HG02642 (cell line): ENCODE results near the gene ZSCAN25.
A peak's percentile ranks its signal among the peaks of the same experiment; 100 is the strongest.
"Not testable (repeated sequence)": the region's sequence is repeated elsewhere in the genome, so short reads cannot be mapped to it uniquely, and the experiment has no call there.

Source experiments
- ATAC-seq: cut with Tn5 transposase; IDR thresholded peaks from one replicate; pipeline ENCODE4 v1.9.1; 2021; ENCODE audit warnings: mild to moderate bottlenecking; ENCODE audit not compliant: unreplicated experiment, poor library complexity

Gene ZSCAN25

GRCh38 chr7:99616359-99617191, at the start of gene ZSCAN25:
Gene ZSCAN25, plus strand, starts transcription at chr7:99616946. Its CDS starts 2,661 bp downstream, at chr7:99619607.
- ATAC-seq: peak; percentile 95

- ATAC-seq: not testable (repeated sequence)
Measured at GRCh38 chr7:99568770-99569169, 48.0 kb upstream of the ZSCAN25 start.

- no peak for ATAC-seq
Measured at GRCh38 chr7:99571768-99572167, 45.0 kb upstream of the ZSCAN25 start.

- no peak for ATAC-seq
Measured at GRCh38 chr7:99573257-99573656, 43.5 kb upstream of the ZSCAN25 start.

- ATAC-seq: no peak
Measured at GRCh38 chr7:99576251-99576650, 40.5 kb upstream of the ZSCAN25 start.

DNA sequence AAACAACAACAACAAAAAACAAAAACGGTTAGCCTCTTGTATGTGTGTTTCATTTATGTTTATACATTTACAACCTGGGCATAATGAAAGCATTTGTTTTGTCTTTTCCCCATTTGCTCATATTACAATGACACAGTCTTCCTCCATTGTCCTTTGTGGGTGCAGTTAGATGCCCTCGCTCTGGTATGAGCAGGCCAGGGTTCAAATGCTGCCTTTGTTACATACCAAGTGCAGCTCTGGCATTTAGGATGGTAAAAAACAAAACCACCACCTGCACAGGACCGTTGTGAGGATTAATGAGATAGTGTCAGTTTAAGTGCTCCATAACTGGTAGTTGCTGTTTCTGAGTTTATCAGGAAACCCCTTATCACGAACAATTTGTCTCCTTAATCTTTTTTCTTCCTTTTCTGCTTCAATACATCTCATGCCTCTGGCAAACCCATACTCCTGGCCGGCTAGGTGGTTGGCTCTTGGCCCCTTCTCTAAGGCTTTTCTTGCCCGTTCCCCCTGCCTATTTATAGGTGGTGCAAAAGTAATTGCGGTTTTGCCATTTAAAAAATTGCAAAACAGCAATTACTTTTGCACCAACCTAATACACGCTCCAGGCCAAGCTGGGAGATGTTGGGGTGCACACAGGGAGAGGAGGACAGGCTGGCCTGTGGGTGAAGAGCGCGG, 37.3 kb upstream of the ZSCAN25 start:
- ATAC-seq: no peak

GRCh38 chr7:99579956-99580777, 36.6 kb upstream of the ZSCAN25 start:
- no peak for ATAC-seq

DNA sequence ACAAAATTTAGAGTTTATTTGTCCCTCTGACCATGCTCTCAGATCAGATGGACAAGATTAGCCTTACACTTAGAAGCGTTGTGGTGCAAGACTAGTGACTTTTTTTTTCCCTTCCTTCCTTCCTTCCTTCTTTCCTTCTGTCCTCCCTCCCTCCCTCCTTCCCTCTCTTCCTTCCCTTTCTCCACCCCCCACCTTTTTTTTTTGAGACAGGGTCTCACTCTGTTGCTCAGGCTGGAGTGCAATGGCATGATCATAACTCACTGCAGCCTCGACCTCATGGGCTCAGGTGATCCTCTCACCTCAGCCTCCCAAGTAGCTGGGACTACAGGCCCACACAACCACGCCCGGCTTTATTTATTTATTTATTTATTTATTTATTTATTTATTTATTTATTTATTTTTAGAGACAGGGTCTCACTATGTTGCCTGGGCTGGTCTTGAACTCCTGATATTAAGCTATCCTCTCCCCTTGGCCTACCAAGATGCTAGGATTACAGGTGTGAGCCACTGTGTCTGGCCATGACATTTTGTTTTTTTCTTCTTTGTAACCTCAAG, 35.9 kb upstream of the ZSCAN25 start:
- not testable (repeated sequence) for ATAC-seq

GRCh38 chr7:99588868-99589267, 27.9 kb upstream of the ZSCAN25 start:
- no peak for ATAC-seq

DNA sequence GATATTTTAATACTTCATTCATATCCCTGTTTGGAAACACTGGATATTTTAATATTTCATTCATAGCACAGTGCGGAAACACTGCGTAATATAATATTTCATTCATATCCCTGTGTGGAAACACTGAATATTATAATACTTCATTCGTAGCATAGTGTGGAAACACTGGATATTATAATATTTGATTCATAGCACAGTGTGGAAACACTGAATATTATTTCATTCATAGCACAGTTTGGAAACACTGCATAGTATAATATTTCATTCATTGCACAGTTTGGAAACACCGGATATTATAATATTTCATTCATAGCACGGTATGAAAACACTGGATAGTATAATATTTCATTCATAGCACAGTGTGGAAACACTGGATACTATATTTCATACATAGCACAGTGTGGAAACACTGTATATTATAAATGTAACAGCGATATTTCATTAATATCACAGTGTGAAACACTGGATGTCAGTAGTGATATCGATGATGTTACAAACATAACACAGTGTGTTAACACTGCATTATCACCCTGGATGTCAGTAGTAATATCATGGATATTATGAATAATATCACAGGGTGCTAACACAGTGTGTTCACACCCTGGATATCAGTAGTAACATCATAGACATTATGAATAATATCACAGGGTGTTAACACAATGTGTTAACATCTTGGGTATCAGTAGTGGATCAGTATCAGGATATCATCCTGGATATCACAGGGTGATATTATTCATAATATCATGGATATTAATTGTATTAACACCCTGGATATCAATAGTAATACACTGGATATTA, 21.6 kb upstream of the ZSCAN25 start:
- no peak for ATAC-seq

DNA sequence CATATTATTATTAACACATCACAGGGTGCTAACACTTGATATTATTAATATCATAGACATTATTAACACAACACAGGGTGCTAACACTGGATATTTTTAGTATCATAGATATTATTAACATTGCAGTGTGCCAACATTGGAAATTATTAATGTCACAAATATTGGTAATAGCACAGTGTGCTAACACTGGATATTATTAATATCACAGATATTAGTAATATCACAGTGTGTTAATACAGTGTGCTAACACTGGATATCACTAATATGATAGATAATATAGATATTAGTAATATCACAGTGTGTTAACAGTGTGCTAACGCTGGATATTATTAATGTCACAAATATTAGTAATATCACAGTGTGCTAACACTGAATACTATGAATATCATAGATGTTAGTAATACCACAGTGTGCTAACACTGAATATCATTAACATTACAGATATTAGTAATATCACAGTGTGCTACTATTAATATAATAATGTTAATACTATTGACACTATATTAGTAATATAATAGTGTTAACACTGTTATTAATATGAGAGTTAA, 20.3 kb upstream of the ZSCAN25 start:
- ATAC-seq: no peak

GRCh38 chr7:99597762-99598501, 18.8 kb upstream of the ZSCAN25 start, which contains the start of gene TMEM225B:
Gene TMEM225B, plus strand, starts transcription at chr7:99598267. Its CDS starts 6,122 bp downstream, at chr7:99604389.
- ATAC-seq: no peak

- ATAC-seq: no peak
Measured at GRCh38 chr7:99599836-99600235, 16.9 kb upstream of the ZSCAN25 start.

DNA sequence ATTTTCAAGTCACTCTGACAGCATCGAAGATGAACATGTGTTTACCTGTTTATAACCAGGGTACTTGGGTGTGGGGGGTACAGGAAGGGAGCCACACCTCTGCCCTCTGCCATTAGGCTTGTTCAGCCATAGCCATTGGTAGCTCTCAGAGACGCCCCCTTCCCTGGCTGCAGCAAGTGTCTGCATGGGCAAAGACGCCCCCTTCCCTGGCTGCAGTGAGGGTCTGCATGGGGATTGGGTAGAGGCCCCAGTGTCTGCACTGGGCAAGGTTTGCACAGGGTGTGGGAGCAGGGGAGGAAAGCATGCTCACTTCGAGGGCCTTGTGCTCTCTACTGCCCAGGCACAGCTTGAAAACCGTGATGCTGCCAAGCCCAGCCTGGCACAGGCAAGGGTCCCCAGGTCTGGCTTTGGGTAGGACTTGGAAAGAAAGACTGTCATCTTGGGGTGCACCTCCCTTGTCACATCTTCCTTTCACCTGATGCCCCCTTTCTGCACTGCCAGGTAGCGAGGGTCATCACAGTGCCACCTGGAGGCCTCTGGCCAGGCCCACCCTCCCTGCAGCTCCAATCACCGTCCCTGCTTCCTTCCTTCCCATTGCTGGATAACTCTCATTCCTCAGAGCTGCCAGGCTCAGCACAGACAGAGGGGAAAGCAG, 15.0 kb upstream of the ZSCAN25 start:
- no peak for ATAC-seq

GRCh38 chr7:99605527-99605926, 11.2 kb upstream of the ZSCAN25 start:
- ATAC-seq: no peak

GRCh38 chr7:99606531-99606930, 10.2 kb upstream of the ZSCAN25 start:
- no peak for ATAC-seq

DNA sequence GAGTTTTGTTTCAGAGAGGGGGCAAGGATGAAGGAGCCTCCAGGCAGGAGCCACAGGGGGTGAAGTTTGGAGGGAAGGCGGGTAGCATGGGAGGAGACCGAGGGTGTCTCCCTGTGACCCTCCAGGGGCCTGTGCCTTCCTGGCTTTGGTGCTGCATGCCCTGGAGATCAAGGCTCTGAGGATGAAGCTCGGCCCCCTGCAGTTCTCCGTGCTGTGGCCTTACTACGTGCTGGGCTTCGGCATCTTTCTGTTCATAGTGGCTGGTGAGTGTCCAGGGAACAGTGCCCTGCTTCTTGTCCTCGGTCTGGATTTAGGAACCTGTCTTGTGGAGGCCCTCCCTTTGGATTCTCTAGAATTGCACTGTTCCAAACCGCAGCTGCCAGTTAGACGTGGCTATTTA, 9.2 kb upstream of the ZSCAN25 start:
- no peak for ATAC-seq

DNA sequence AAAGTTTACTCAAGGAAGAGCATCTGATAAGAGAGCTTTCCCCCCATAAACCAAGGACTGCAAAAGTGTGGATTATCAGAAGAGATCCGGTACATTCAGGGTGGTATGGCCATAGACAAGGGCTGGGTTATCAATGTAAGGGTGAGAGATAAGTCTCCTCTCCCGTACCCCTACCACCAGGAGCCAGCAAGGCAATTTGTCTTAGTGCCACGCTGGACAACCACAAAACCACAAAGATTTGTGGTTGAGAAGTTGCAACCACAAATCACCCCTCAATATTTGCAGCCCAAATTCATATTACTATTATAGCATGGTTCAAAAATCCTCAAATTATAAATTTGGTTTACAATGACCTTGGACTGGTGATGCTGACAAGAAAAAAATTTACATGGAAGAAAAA, 2.3 kb upstream of the ZSCAN25 start:
- ATAC-seq: no peak
